ENCODE measurements around the gene USP7. TPM values are rescaled to one million over a fixed set of nuclear protein-coding genes. Genes with fewer than 3 reads are reported as not detected.
"Not testable (repeated sequence)": the region's sequence is repeated elsewhere in the genome, so short reads cannot be mapped to it uniquely, and the experiment has no call there.

The USP7 gene
- polyA plus RNA-seq, 2 of the 4 experiments (the other 2 are of a cell fraction): 39.6 to 65.9 TPM

GRCh38 chr16:8968054-8968453, 4.3 kb upstream of the USP7 start:
- H3K4me3 ChIP-seq; DNase-seq (ENCODE audit: low read depth in 1 of 2, low spot score in 1 of 2); POLR2A ChIA-PET; H3K9me3 ChIP-seq; H3K4me2 ChIP-seq; ATAC-seq; FAIRE-seq; H3K27ac ChIP-seq: not testable (repeated sequence)
- WGBS (ENCODE audit: missing lambda C conversion rate): 91% methylated on average over 9 of the region's 9 CpGs
- H3K4me1 ChIP-seq: peaks cover 12% of the 10 kb centered on the region; the same call in 2 of the 3 replicates
- CTCF ChIA-PET: interaction anchor here (2.9 kb wide), 1 partner anchor 40 kb away, joined by 10 read pairs; no protein-coding TSS in a partner anchor

- ChIA-PET CTCF (interaction anchor here (0.7 to 2.9 kb wide), 4 partner anchors 11 to 313 kb away, joined by 3 to 10 read pairs (median 5); partner anchors contain the start of gene HAPSTR1), POLR2A (interaction anchor here (0.7 kb wide), 1 partner anchor 1777 kb away, joined by 3 read pairs; no protein-coding TSS in a partner anchor)
- Histone ChIP-seq H3K4me2 (peak overlapping the region; percentile 39; the same call in 2 of the 3 replicates), H3K4me3 (no peak overlapping the region), H3K9me3 (no peaks in the 10 kb centered on the region), H3K4me1 (peaks cover 12% of the 10 kb centered on the region; the same call in 2 of the 3 replicates), H3K27ac (peak overlapping the region; percentile 12 to 74; a peak in 4 of 6 replicates)
- FAIRE-seq (no peak), ATAC-seq (0 out of 6 replicates have a peak, but pooled peaks of 1 of the 2 experiments have one; percentile 5), DNase-seq (ENCODE audit: low read depth in 1 of 2, low spot score in 1 of 2) (peak in 1 of 2 experiments; percentile 36)
- peak; percentile 58 for TF ChIP-seq NFE2L2 (conservative IDR thresholded peaks at IDR 0.05; ENCODE audit: low read length)
- no peak for TF ChIP-seq EHMT2 (IDR thresholded peaks at IDR 0.05; ENCODE audit: low read depth)
- peak; percentile 47 for TF ChIP-seq MAFK (IDR thresholded peaks at IDR 0.05; ENCODE audit: partially characterized antibody)
- TF ChIP-seq JUNB (IDR thresholded peaks at IDR 0.05): no peak
- 68% methylated on average over 8 of the region's 8 CpGs for WGBS (ENCODE audit: missing lambda C conversion rate)
Measured at GRCh38 chr16:8967132-8967821, 3.6 kb upstream of the USP7 start.

- ATAC-seq (no peak), DNase-seq (ENCODE audit: low read depth in 1 of 2, low spot score in 1 of 2) (no peak), FAIRE-seq (no peak)
- WGBS (ENCODE audit: missing lambda C conversion rate): 85% methylated on average over 3 of the region's 3 CpGs
- peaks cover 17% of the 10 kb centered on the region for H3K4me1 ChIP-seq
- TF ChIP-seq MAFK (IDR thresholded peaks at IDR 0.05; ENCODE audit: partially characterized antibody) (no peak), HOXB5 (CRISPR knock-in tag; IDR thresholded peaks at IDR 0.05) (no peak), EHMT2 (IDR thresholded peaks at IDR 0.05; ENCODE audit: low read depth) (no peak), PHF8 (IDR thresholded peaks at IDR 0.05; ENCODE audit: borderline replicate concordance, low read depth) (no peak), ELK1 (IDR thresholded peaks at IDR 0.05; ENCODE audit: low read depth, low read length) (no peak), JUN (IDR thresholded peaks at IDR 0.05) (no peak), EP300 (IDR thresholded peaks at IDR 0.05) (no peak), CHD2 (IDR thresholded peaks at IDR 0.05; ENCODE audit: low read length, partially characterized antibody) (no peak), E2F6 (IDR thresholded peaks at IDR 0.05; ENCODE audit: borderline replicate concordance, low read depth) (no peak), CHD4 (IDR thresholded peaks at IDR 0.05; ENCODE audit: borderline replicate concordance) (no peak), FOSB (CRISPR knock-in tag; IDR thresholded peaks at IDR 0.05) (no peak)
- H3K4me2 ChIP-seq: peak overlapping the region; percentile 39; the same call in 2 of the 3 replicates
- no peak overlapping the region for H3K4me3 ChIP-seq
- H3K9me3 ChIP-seq: no peaks in the 10 kb centered on the region
- peak overlapping the region; percentile 12 to 74; a peak in 4 of 6 replicates for H3K27ac ChIP-seq
- CTCF ChIA-PET: interaction anchor here (0.7 to 2.9 kb wide), 3 partner anchors 11 to 312 kb away, joined by 3 to 10 read pairs (median 7); no protein-coding TSS in a partner anchor
- POLR2A ChIA-PET: no interaction called here
Measured at GRCh38 chr16:8966817-8967131, 3.1 kb upstream of the USP7 start.

- peak overlapping the region; percentile 55 for H3K4me3 ChIP-seq
- FAIRE-seq (no peak), ATAC-seq (no peak), DNase-seq (ENCODE audit: low read depth in 1 of 2, low spot score in 1 of 2) (no peak)
- no peaks in the 10 kb centered on the region for H3K9me3 ChIP-seq
- H3K4me2 ChIP-seq: peak overlapping the region; percentile 83
- H3K4me1 ChIP-seq: peaks cover 40% of the 10 kb centered on the region
- CTCF ChIA-PET: interaction anchor here (1.0 to 1.2 kb wide), 2 partner anchors 44 to 174 kb away, joined by 3 to 5 read pairs; no protein-coding TSS in a partner anchor
- H3K27ac ChIP-seq: peak overlapping the region; percentile 89 to 96
- no peak for TF ChIP-seq MAX (IDR thresholded peaks at IDR 0.05)
- TF ChIP-seq POLR2AphosphoS2 (conservative IDR thresholded peaks at IDR 0.05; ENCODE audit: low read length): no peak
- TF ChIP-seq CHD2 (IDR thresholded peaks at IDR 0.05; ENCODE audit: low read length, partially characterized antibody): no peak
- no peak for TF ChIP-seq RAD21 (conservative IDR thresholded peaks at IDR 0.05 in 1 of 2, IDR thresholded peaks at IDR 0.05 in 1 of 2)
- no peak for TF ChIP-seq CBX8 (IDR thresholded peaks at IDR 0.05)
- no peak for TF ChIP-seq RCOR1 (IDR thresholded peaks at IDR 0.05; ENCODE audit: low read depth, low read length)
- TF ChIP-seq RNF2 (IDR thresholded peaks at IDR 0.05; ENCODE audit: borderline replicate concordance, low read depth): no peak
- no peak for TF ChIP-seq HOXB5 (CRISPR knock-in tag; IDR thresholded peaks at IDR 0.05)
- TF ChIP-seq KDM1A (IDR thresholded peaks at IDR 0.05; ENCODE audit: low read depth): no peak
- TF ChIP-seq RARB (CRISPR knock-in tag; IDR thresholded peaks at IDR 0.05): no peak
- TF ChIP-seq HEYL (CRISPR knock-in tag; IDR thresholded peaks at IDR 0.05): no peak
- no peak for TF ChIP-seq ESRRA (IDR thresholded peaks at IDR 0.05; ENCODE audit: borderline replicate concordance, low read length)
- no peak for TF ChIP-seq HES2 (IDR thresholded peaks at IDR 0.05)
- TF ChIP-seq HMGXB4 (CRISPR knock-in tag; IDR thresholded peaks at IDR 0.05; ENCODE audit: borderline replicate concordance): no peak
- POLR2A ChIA-PET: interaction anchor here (0.8 kb wide), 1 partner anchor 83 kb away, joined by 3 read pairs; no protein-coding TSS in a partner anchor
- WGBS (ENCODE audit: missing lambda C conversion rate): 66% methylated on average over 6 of the region's 6 CpGs
Measured at GRCh38 chr16:8964462-8964861, 756 bp upstream of the USP7 start.

Measured in A549 (cell line).